MV-4-11 (cell line): ENCODE results near the gene PIGM.

Experiments
- DNase-seq: peaks from one replicate; lab custom pipeline; 2025; lab: John Stamatoyannopoulos, UW

Gene PIGM

GRCh38 chr1:159988006-159988405 lies 43.8 kb downstream of the PIGM start:
- no peak for DNase-seq

- DNase-seq = no peak
These were observed 44.6 kb downstream of the PIGM start for GRCh38 chr1:159987186-159987585.

DNA sequence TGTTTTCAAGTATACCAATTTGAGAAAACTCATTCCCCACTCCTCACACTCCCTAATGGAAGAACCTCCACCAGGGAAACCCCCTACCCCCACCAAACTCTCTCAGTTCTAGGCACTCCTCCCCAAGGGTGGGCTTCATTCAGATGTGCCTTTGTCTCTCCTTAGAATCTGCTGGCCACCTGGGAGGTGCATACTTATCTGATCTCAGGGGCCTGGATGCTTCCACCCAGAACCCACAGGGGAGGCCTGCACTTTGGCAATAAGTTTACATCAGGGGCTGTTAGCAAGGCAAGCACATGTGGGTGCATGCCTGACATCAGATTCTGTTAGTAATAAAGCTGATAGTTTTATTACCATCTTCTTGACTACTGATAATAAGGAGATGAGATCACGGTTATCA lies 45.3 kb downstream of the PIGM start:
- no peak for DNase-seq

DNA sequence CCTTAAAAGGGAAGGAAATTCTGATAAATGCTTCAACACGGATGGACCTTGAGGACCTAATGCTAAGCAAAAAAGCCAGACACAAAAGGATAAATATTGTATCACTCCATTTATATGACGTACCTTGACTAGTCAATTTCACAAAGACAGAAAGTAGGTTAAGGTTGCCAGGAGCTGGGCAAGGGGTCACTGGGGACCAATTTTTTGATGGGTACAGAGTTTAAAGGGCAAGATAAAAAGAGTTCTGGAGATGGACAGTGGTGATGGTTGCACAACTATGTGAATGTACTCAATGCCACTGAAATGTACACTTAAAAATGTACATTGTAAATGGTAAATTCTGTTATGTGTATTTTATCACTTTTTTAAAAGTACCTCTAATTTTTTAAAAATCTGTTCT lies 45.7 kb downstream of the PIGM start:
- no peak for DNase-seq

- DNase-seq = no peak
These were observed 46.3 kb downstream of the PIGM start for GRCh38 chr1:159985473-159985872.

- DNase-seq = no peak
These were observed 48.1 kb downstream of the PIGM start for GRCh38 chr1:159983681-159984080.

GRCh38 chr1:159982280-159982679 lies 49.5 kb downstream of the PIGM start:
- DNase-seq = no peak

- DNase-seq = no peak
These were observed 50.3 kb downstream of the PIGM start for GRCh38 chr1:159981351-159982055.

DNA sequence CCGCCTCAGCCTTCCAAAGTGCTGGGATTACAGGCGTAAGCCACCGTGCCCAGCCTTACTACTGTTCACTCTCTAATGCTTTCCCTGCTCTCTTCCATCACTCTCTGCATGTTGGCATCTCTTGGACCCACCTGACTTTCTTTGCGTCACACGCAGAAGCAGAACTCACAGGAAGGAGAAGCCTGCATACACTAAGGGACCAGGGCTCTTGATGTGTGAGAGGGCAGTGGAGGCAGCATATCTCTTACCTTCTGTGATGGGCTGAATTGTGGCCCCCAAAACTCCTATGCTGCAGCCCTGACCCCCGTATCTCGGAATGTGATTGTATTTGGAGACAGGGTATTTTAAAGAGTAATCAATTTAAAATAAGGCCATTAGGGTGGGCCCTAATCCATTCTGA lies 51.0 kb downstream of the PIGM start:
- DNase-seq = no peak

DNA sequence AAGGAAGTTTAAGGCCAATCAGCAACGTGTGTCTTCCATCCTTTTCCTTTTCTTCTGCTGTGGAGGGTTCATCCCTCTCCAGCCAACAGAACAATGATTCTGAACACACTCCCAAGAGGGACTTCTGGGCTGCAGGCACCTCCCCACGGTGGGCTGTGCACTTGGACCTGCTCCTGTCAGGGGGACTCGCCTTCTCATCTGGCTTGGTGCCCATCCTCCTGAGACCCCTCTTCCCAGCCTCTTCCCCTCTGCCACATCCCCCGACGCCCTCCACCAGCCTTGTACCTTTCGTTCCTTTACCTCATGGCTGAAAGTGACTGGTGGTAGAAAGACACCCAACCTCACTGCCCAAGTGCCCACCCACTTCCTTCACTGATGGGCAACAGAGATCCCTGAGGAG lies 51.7 kb downstream of the PIGM start:
- DNase-seq = no peak

DNA sequence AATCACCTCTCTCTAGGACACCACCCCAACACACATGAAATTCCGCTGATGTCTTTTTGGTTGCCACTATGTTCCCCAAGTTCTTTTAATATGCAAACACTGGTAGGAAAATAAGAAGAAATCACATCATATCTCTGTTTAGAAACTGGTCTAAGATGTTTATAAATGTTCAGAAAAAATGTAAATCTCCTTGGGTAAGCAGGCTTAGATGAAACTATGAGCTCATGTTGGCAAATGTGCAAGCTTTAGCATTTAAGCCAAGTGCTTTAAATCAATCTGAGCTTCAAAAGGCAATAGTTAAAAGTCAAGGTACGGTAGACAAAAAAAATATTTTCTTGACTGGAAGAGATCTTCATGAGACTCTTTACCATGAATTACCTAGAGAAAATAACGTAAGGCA lies 52.5 kb downstream of the PIGM start:
- DNase-seq = no peak

GRCh38 chr1:159978107-159978398 lies 53.7 kb downstream of the PIGM start:
- no peak for DNase-seq

- no peak for DNase-seq
These were observed 54.3 kb downstream of the PIGM start for GRCh38 chr1:159977364-159978106.
